Cerebellar nuclear complex (tissue), 1 donor: ENCODE measurements around the gene NT5C.

Source experiments
- DNase-seq, 2 experiments: peaks; one replicate each; lab custom pipeline; 2025; lab: John Stamatoyannopoulos, UW

Gene NT5C

GRCh38 chr17:75093548-75094158 lies 37.9 kb downstream of the NT5C start:
- DNase-seq, result no peak

DNA sequence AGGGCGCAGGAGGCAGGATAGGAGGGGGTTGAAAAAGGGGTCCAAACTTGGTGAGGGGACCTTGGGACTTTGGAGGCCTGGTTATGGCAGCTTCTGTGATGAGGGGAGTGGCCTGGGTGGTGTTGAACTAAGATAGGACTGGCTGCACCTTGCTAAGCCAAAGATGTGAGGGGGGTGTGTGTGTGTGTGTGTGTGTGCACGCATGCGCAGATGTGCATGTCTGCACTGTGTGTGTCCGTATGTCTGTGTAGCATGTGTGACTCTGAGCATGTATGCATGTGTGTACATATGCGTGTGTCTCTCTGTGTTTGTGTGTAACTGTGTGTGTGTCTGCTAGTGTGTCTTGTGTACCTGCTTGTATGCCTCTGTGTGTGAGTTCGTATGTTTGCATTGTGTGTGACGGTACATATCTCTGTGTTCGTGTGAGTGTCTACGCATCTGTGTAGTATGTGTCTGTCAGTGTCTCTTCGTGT lies 39.7 kb downstream of the NT5C start:
- DNase-seq, result no peak

DNA sequence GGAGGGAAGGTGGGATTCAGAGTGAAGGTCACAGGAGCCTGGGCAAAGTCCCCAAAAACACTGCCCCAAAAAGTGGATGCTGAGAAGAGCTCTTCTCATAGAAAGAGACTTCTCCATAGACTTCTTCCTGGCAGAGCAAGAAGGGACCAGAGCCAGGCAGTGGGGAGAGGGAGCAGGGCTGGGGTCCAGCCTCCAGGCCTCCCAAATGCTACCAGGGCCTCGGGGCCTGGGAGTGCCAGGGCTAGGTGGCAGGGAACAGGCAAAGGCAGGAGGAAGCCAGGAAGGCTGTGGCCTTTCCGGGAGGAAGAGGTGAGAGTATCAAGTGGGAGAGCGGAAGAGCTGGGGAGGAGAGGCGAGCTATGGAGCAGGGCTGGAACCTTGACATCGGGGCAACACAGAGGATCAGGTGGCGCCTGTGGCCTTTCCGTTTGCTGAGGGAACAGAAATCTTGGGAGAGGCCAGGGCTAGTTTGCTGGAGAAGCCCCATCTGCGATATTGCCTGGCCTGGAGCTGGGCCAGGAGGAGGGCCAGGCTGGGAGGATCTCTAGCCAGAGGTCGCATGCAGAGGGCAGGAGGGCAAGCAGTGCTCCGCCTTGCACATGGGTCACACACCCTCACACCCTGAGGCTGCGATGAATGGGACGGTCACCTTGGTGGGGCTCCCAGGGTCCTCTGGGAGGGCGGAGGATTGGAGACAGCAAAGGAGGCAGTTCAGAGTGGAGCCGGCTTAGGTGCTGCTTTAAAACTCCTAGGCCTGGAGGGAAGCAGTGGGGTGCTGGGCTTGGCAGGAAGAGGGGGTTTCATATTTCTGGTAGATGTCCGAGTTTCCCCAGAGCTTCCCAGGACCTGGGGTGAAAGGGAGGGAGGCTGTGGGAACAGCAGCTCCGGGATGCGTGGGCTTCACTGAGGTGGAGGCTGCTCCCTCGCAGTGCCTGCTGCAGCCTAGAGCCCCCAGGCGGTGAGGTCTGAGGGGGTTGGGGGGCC lies 40.4 kb downstream of the NT5C start:
- no peak for DNase-seq

- DNase-seq, result no peak
Observed at GRCh38 chr17:75088465-75089417, 42.8 kb downstream of the NT5C start.

GRCh38 chr17:75087558-75088453 lies 43.7 kb downstream of the NT5C start, which contains the start of gene SLC16A5:
Gene SLC16A5, plus strand, starts transcription at chr17:75087954. Its CDS starts 5,683 bp downstream, at chr17:75093637.
- no peak for DNase-seq

DNA sequence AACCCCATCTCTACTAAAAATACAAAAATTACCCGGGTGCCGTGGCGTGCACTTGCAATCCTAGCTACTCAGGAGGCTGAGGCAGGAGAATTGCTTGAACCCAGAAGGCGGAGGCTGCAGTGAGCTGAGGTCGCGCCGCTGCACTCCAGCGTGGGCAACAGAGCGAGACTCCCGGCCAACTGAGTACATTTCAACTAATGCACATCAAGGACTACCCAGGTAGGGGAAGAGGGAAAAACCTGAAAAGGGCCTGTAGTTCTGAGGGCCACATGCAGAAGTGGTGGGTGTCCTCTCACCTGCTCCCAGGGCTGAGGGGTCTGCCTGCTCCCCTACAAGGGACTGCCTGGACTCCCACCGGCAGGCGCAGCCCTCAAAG lies 44.4 kb downstream of the NT5C start:
- DNase-seq, result no peak

DNA sequence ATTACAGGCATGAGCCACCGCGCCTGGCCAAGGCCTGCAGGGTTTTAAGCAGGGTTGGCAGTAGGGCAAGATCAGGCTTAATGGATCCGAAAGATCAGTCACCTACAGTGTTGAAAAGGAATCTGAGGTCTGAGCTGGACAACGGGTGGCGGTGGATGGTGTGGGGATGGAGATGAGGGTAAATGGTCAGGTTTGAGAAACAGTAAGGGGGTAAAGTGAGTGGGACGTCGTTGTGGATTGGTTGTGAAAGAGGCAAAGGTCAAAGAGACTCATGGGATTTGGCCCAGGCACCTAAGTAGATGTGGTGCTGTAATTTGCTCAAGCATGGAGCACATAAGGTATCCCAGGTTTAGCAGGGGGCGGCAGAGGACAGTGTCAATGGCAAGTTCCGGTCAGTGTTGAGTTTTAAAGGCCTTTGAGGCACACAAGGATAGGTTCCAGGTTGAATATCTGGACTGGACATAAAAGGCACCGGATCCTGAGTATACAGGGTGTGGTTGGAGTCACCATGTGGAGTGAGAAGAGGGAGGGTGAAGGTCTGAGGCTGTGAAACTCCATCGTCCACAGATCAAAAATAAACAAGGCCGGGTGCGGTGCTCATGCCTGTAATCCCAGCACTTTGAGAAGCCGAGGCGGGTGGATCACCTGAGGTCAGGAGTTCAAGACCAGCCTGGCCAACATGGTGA lies 44.9 kb downstream of the NT5C start:
- no peak for DNase-seq

DNA sequence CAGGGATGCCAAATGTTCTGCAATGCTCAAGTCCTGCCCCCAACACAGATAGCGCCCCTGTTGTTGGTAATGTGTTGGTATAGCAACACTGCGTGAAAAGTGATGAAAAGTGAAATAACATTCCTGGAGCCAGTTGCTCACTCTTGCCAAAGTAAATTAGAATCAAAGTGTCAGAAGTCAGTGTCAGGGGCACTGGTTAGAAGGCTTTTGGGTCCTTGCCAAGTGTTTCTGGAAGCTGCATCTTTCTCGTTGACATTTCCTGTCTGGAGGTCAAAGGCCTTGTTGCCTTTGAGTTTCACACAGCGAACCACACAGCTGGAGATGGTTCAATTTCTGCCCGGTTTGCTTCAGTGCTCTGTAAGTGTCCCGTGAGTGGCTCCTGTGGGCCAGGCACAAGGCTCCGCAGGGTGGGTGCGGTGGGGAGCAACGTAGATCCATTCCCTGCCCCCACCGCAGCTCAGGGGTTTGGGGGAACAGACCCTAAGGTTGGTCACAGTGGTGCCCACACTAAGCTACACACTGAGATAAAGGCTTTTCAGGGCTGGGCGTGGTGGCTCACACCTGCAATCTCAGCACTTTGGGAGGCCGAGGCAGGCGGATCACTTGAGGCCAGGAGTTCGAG lies 47.4 kb downstream of the NT5C start:
- no peak for DNase-seq

GRCh38 chr17:75082683-75083082 lies 48.9 kb downstream of the NT5C start:
- no peak for DNase-seq

DNA sequence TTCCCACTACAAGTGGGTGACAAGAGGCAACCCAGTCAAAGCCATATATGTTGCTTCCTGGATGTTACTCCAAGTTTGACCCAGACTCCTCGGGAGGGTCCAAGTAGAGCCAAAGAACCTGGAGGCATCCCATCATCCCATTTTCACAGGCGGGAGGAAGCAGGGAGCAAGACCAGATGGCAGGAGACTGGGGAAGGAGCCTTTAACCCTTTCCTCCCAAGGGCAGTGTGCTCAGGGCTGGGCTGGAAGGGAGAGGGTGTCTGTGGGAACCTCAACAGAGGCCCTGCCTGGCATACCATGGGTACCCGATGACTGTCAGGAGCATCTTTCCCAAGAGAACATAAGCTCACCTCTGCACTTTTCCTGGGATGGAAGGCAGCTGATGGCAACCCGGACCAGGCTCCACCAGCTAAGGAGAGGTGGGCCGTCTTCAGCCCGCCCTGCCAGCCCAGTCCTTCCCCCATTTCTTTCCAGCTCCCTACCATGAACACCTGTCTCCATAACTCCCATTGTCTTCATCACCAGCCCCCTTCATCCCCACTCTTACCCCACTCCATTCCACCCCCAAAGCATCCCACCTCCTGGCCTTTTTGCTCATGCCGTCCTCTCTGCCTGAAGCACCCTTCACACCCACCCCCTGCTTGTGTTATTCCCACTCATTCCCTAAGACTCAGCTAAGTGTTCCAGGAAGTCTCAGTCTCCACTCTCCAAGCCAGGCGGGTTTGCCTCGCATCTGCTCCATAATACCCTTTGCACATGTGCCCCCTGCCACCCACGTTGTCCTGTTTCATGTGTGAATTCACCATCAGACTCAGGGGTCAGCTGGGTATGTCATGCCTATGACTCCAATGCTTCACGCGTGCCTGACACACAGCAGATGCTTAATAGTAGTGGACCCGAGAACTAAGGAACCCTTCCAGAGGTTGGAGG lies 49.7 kb downstream of the NT5C start:
- no peak for DNase-seq
